Hepatocyte (in vitro differentiated cells): ENCODE data around the gene MAGI2. TPM values are rescaled to one million over a fixed set of nuclear protein-coding genes. Genes with fewer than 3 reads are reported as not detected.

Experiments
- DNase-seq: peaks from one replicate; pipeline ENCODE4 v3.0.0-alpha.2; 2016; ENCODE audit warnings: low spot score
- H2AFZ ChIP-seq: fragments of 200-600 bp; sonication (generic); 2 replicates; pipeline ENCODE4 v1.6.0; 2016; ENCODE audit warnings: antibody characterized with exemption, mild to moderate bottlenecking
- H3K27ac ChIP-seq: fragments of 200-600 bp; sonication (generic); 2 replicates; pipeline ENCODE4 v1.5.1; 2016; ENCODE audit warnings: mild to moderate bottlenecking
- H3K27me3 ChIP-seq: fragments of 200-600 bp; sonication (generic); 2 replicates; pipeline ENCODE4 v1.6.1; 2016
- H3K36me3 ChIP-seq: fragments of 200-600 bp; sonication (generic); replicated peaks from 2 replicates; pipeline ENCODE4 v1.5.1; 2016; ENCODE audit warnings: low read depth; ENCODE audit not compliant: insufficient read depth
- H3K4me1 ChIP-seq: fragments of 200-600 bp; sonication (generic); 2 replicates; pipeline ENCODE4 v1.5.1; 2016; ENCODE audit warnings: mild to moderate bottlenecking, moderate library complexity; ENCODE audit not compliant: insufficient read depth
- H3K4me2 ChIP-seq: fragments of 200-600 bp; sonication (generic); 2 replicates; pipeline ENCODE4 v1.6.0; 2016
- H3K4me3 ChIP-seq: fragments of 200-600 bp; sonication (generic); 2 replicates; pipeline ENCODE4 v1.5.1; 2016; ENCODE audit warnings: mild to moderate bottlenecking
- H3K79me2 ChIP-seq: fragments of 200-600 bp; sonication (generic); 2 replicates; pipeline ENCODE4 v1.6.0; 2017; ENCODE audit warnings: mild to moderate bottlenecking
- H3K9me2 ChIP-seq: fragments of 200-600 bp; sonication (generic); replicated peaks from 2 replicates; pipeline ENCODE4 v1.6.0; 2017; ENCODE audit warnings: mild to moderate bottlenecking; ENCODE audit not compliant: insufficient read depth
- H3K9me3 ChIP-seq: fragments of 200-600 bp; sonication (generic); 2 replicates; pipeline ENCODE4 v1.5.1; 2016; ENCODE audit warnings: low read depth, mild to moderate bottlenecking
- H4K20me1 ChIP-seq: fragments of 200-600 bp; sonication (generic); 2 replicates; pipeline ENCODE4 v1.6.0; 2016; ENCODE audit warnings: mild to moderate bottlenecking; ENCODE audit not compliant: insufficient read depth, poor library complexity, severe bottlenecking
- CTCF ChIP-seq: fragments of 200-600 bp; sonication (generic); IDR thresholded peaks from 2 replicates; pipeline ENCODE4 v1.5.1; 2016; ENCODE audit warnings: antibody characterized with exemption, mild to moderate bottlenecking; ENCODE audit not compliant: poor library complexity
- EZH2 ChIP-seq: fragments of 200-600 bp; sonication (generic); IDR thresholded peaks from 2 replicates; pipeline ENCODE4 v1.6.1; 2016; ENCODE audit warnings: antibody characterized with exemption, mild to moderate bottlenecking, borderline replicate concordance
- EZH2phosphoT487 ChIP-seq: fragments of 200-600 bp; sonication (generic); IDR thresholded peaks from one replicate; pipeline ENCODE4 v1.6.1; 2018; ENCODE audit warnings: antibody characterized with exemption, mild to moderate bottlenecking, low read depth, moderate library complexity; ENCODE audit not compliant: unreplicated experiment, severe bottlenecking
- WGBS: methylation state at CpG from one replicate; pipeline ENCODE4 v1.1.6; 2016; ENCODE audit warnings: low lambda C conversion rate; ENCODE audit errors: missing lambda C conversion rate; 5-methylcytosine and 5-hydroxymethylcytosine counted together
- polyA plus RNA-seq: library from polyadenylated mRNA; unstranded; fragments of >200 nt; fragmentation: Nextera tagmentation; extraction: Ambion mirVana; gene quantifications from 2 replicates; pipeline ENCODE4 v1.2.1, GENCODE V29; 2016
- total RNA-seq: library from RNA; depleted of rRNA; stranded (reverse); fragments of >200 nt; gene quantifications from 2 replicates; pipeline ENCODE4 v1.2.3, GENCODE V29; 2014

The MAGI2 gene
- total and polyA plus RNA-seq, 2 experiments from 2014 or later, result 3.1 to 6.7 TPM

- Histone ChIP-seq H3K4me2 (peak overlapping the region; percentile 6), H3K4me1 (no peaks in the 10 kb centered on the region), H3K36me3 (no peaks in the 10 kb centered on the region), H3K79me2 (no peaks in the 10 kb centered on the region), H4K20me1 (no peaks in the 10 kb centered on the region), H3K4me3 (no peak overlapping the region), H3K9me3 (no peaks in the 10 kb centered on the region), H2AFZ (no peak overlapping the region), H3K27ac (no peak overlapping the region), H3K9me2 (no peaks in the 10 kb centered on the region), H3K27me3 (no peaks in the 10 kb centered on the region)
- TF ChIP-seq EZH2phosphoT487, result no peak
- TF ChIP-seq CTCF, result no peak
- no peak for TF ChIP-seq EZH2
- WGBS, result 53% methylated on average over 2 of the region's 2 CpGs
- DNase-seq, result peak; percentile 40
Measured at GRCh38 chr7:79420464-79420863, 33.0 kb downstream of the MAGI2 start.

GRCh38 chr7:79414910-79415309, 38.6 kb downstream of the MAGI2 start:
- Histone ChIP-seq H3K4me2 (no peak overlapping the region), H4K20me1 (no peaks in the 10 kb centered on the region), H3K79me2 (no peaks in the 10 kb centered on the region), H3K27me3 (no peaks in the 10 kb centered on the region), H3K9me2 (no peaks in the 10 kb centered on the region), H2AFZ (no peak overlapping the region), H3K36me3 (no peaks in the 10 kb centered on the region), H3K4me1 (no peaks in the 10 kb centered on the region), H3K4me3 (no peak overlapping the region), H3K27ac (no peak overlapping the region), H3K9me3 (no peaks in the 10 kb centered on the region)
- TF ChIP-seq CTCF (no peak), EZH2phosphoT487 (no peak)
- DNase-seq, result no peak

GRCh38 chr7:79412915-79413314, 40.6 kb downstream of the MAGI2 start:
- Histone ChIP-seq H3K4me3 (no peak overlapping the region), H3K27me3 (no peaks in the 10 kb centered on the region), H4K20me1 (no peaks in the 10 kb centered on the region), H3K79me2 (no peaks in the 10 kb centered on the region), H2AFZ (no peak overlapping the region), H3K9me2 (no peaks in the 10 kb centered on the region), H3K9me3 (no peaks in the 10 kb centered on the region), H3K4me2 (no peak overlapping the region), H3K4me1 (no peaks in the 10 kb centered on the region), H3K36me3 (no peaks in the 10 kb centered on the region), H3K27ac (no peak overlapping the region)
- TF ChIP-seq EZH2 (no peak), EZH2phosphoT487 (no peak), CTCF (no peak)
- no peak for DNase-seq
- 90% methylated on average over 2 of the region's 2 CpGs for WGBS

GRCh38 chr7:79412438-79412837, 41.0 kb downstream of the MAGI2 start:
- 89% methylated on average over 3 of the region's 3 CpGs for WGBS
- no peaks in the 10 kb centered on the region for H3K4me1 ChIP-seq
- no peaks in the 10 kb centered on the region for H3K36me3 ChIP-seq
- no peaks in the 10 kb centered on the region for H3K9me2 ChIP-seq
- no peaks in the 10 kb centered on the region for H4K20me1 ChIP-seq
- no peaks in the 10 kb centered on the region for H3K27me3 ChIP-seq
- H3K4me3 ChIP-seq, result no peak overlapping the region
- TF ChIP-seq EZH2phosphoT487, result no peak
- no peak for TF ChIP-seq CTCF
- no peak for TF ChIP-seq EZH2
- H2AFZ ChIP-seq, result no peak overlapping the region
- no peaks in the 10 kb centered on the region for H3K79me2 ChIP-seq
- no peak overlapping the region for H3K27ac ChIP-seq
- H3K9me3 ChIP-seq, result no peaks in the 10 kb centered on the region
- H3K4me2 ChIP-seq, result no peak overlapping the region
- DNase-seq, result no peak
